ENCODE data around the gene P2RX2.

- TF ChIP-seq, protein P1, sequence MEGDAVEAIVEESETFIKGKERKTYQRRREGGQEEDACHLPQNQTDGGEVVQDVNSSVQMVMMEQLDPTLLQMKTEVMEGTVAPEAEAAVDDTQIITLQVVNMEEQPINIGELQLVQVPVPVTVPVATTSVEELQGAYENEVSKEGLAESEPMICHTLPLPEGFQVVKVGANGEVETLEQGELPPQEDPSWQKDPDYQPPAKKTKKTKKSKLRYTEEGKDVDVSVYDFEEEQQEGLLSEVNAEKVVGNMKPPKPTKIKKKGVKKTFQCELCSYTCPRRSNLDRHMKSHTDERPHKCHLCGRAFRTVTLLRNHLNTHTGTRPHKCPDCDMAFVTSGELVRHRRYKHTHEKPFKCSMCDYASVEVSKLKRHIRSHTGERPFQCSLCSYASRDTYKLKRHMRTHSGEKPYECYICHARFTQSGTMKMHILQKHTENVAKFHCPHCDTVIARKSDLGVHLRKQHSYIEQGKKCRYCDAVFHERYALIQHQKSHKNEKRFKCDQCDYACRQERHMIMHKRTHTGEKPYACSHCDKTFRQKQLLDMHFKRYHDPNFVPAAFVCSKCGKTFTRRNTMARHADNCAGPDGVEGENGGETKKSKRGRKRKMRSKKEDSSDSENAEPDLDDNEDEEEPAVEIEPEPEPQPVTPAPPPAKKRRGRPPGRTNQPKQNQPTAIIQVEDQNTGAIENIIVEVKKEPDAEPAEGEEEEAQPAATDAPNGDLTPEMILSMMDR (IDR thresholded peaks at IDR 0.05) = no peak
- no peak for TF ChIP-seq EZH2 (IDR thresholded peaks at IDR 0.05)
Measured at GRCh38 chr12:132664206-132665148, 45.9 kb downstream of the P2RX2 start.

Measured in neural progenitor cell (in vitro differentiated cells).